Type B pancreatic cell (in vitro differentiated cells): ENCODE data around the gene SLC22A3. TPM values are rescaled to one million over a fixed set of nuclear protein-coding genes. Genes with fewer than 3 reads are reported as not detected.

Source experiments
- DNase-seq: peaks from one replicate; pipeline ENCODE4 v3.0.0; 2021; ENCODE audit warnings: mixed read lengths; ENCODE audit not compliant: unreplicated experiment; ENCODE audit errors: extremely low spot score
- H3K27ac Mint-ChIP-seq: 2 replicates; pipeline ENCODE4 v1.8.0; 2021; ENCODE audit warnings: mild to moderate bottlenecking, mixed read lengths
- H3K27me3 Mint-ChIP-seq: 2 replicates; pipeline ENCODE4 v1.8.0; 2021; ENCODE audit warnings: mixed read lengths
- H3K36me3 Mint-ChIP-seq: 2 replicates; pipeline ENCODE4 v1.8.0; 2021; ENCODE audit warnings: mixed read lengths
- H3K4me1 Mint-ChIP-seq: one replicate; pipeline ENCODE4 v1.8.0; 2021; ENCODE audit warnings: mixed read lengths; ENCODE audit not compliant: unreplicated experiment
- H3K4me3 Mint-ChIP-seq: 2 replicates; pipeline ENCODE4 v1.8.0; 2021; ENCODE audit warnings: mild to moderate bottlenecking, mixed read lengths
- H3K9me3 Mint-ChIP-seq: 2 replicates; pipeline ENCODE4 v1.8.0; 2021; ENCODE audit warnings: mixed read lengths
- CTCF ChIP-seq: fragments of 200-600 bp; sonication (generic); conservative IDR thresholded peaks from 2 replicates; pipeline ENCODE4 v1.5.0; 2021; ENCODE audit warnings: antibody characterized with exemption, mild to moderate bottlenecking
- total RNA-seq: library from RNA; stranded (reverse); gene quantifications from 2 replicates; pipeline ENCODE4 v1.2.1, GENCODE V29; 2021; ENCODE audit warnings: low replicate concordance

The SLC22A3 gene
- total RNA-seq, 1 donor from 2014 or later: 0.87 TPM

GRCh38 chr6:160393891-160394653 is 45.9 kb downstream of the SLC22A3 start:
- Mint-ChIP-seq H3K27ac (no peak overlapping the region), H3K4me1 (no peaks in the 10 kb centered on the region), H3K9me3 (no peaks in the 10 kb centered on the region), H3K4me3 (no peak overlapping the region), H3K27me3 (peaks cover 4% of the 10 kb centered on the region), H3K36me3 (no peaks in the 10 kb centered on the region)
- no peak for TF ChIP-seq CTCF
- no peak for DNase-seq

DNA sequence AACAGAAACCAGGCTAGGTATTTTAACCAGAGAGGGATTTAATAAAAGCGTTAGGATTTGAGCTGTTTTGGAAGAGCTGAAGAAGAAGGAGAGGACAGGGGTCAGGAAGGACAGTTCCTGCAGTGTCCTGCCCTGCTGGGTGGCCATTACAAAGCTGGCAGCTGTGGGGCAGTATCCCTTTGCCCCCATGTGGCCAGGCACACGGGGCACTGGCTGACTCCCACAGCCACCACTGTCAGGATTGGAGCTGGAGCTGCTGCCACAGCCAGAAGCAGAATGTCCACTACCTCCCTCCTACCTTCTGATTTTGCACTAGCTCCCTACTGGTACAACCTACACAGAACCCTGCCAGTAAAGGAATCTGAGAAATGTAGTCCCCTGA is 46.5 kb downstream of the SLC22A3 start:
- no peak overlapping the region for H3K4me3 Mint-ChIP-seq
- no peaks in the 10 kb centered on the region for H3K4me1 Mint-ChIP-seq
- TF ChIP-seq CTCF: no peak
- H3K27me3 Mint-ChIP-seq: peaks cover 4% of the 10 kb centered on the region
- H3K27ac Mint-ChIP-seq: no peak overlapping the region
- H3K9me3 Mint-ChIP-seq: no peaks in the 10 kb centered on the region
- DNase-seq: no peak
- H3K36me3 Mint-ChIP-seq: no peaks in the 10 kb centered on the region

- Mint-ChIP-seq H3K9me3 (no peaks in the 10 kb centered on the region), H3K27me3 (peaks cover 4% of the 10 kb centered on the region), H3K4me1 (no peaks in the 10 kb centered on the region), H3K36me3 (no peaks in the 10 kb centered on the region), H3K4me3 (no peak overlapping the region), H3K27ac (no peak overlapping the region)
- TF ChIP-seq CTCF: no peak
- no peak for DNase-seq
Measured at GRCh38 chr6:160395187-160395586, 47.0 kb downstream of the SLC22A3 start.

GRCh38 chr6:160396292-160396691 is 48.1 kb downstream of the SLC22A3 start:
- no peak overlapping the region for H3K4me3 Mint-ChIP-seq
- H3K36me3 Mint-ChIP-seq: no peaks in the 10 kb centered on the region
- H3K27ac Mint-ChIP-seq: no peak overlapping the region
- H3K27me3 Mint-ChIP-seq: no peaks in the 10 kb centered on the region
- no peaks in the 10 kb centered on the region for H3K9me3 Mint-ChIP-seq
- no peak for DNase-seq
- TF ChIP-seq CTCF: no peak
- H3K4me1 Mint-ChIP-seq: no peaks in the 10 kb centered on the region

DNA sequence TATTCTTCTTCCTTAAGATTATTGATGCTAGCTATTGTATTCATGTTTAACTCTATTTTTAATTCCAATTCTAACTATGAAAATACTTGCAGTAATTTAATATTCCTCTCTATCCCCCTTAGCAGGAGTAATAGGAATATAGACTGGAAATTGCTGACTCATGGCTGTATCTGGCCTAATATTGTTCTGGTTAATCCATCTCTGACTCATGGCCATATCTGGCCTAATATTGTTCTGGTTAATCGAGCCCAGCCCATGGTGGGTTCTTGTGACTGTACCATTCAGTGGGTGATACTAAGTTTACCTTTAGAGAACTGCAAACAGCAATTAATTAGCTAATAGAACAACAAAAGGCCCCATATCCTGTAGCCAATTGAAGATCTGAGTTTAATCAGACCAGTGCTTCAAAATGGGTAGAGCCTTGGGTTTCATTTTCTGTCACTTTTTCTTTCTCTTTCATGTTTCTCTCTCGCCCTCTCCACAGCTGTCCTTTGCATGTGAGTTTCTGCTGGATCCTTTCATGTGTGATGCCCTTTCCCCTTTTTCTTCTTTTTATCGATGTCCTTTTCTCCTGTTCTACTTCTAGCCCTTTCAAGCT is 50.6 kb downstream of the SLC22A3 start:
- DNase-seq: no peak
- Mint-ChIP-seq H3K36me3 (no peaks in the 10 kb centered on the region), H3K4me3 (no peak overlapping the region), H3K27ac (no peak overlapping the region), H3K4me1 (no peaks in the 10 kb centered on the region), H3K9me3 (no peaks in the 10 kb centered on the region), H3K27me3 (no peaks in the 10 kb centered on the region)
- no peak for TF ChIP-seq CTCF
